NCI-H146 treated with DMSO at 0.1 percent for 48 hours (cell line): ENCODE data around the gene RFX4.

Experiments
- DNase-seq: peaks from one replicate; lab custom pipeline; 2025; ENCODE audit not compliant: unreplicated experiment; lab: John Stamatoyannopoulos, UW

The RFX4 gene

DNA sequence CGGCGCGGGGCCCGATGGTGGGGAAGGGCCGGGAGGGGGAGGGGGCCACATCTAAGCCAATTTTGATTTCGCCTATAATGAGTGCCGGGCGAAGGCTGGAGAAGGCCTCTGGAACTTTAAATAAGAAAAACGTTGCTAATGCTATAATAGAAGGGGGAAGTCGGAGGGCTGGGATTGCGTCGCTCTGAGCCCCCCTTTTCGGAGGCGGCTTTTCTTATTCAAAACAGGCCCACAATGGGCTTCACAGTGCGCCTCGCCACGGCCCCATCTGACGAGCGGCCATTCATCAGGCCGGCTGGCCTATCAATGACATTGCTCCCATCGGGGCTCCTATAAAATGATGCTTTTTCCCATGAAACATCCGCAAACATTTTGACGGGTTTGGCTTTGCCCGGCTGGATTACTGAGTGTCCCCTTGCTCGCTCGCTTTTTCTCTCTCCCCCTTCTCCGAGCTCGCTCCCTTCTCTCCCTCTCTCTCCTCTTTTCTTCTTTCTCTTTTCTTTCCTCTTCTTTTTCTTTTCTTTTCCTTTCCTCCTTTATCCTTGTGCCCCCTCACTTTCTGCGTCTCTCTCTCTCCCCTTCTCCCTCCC, at the start of gene RFX4:
RFX4 (plus strand) TSS at position 364 of the 590 bp plus-strand sequence. CDS start 317 bp downstream, outside the sequence.
- peak; percentile 33 for DNase-seq

GRCh38 chr12:106541201-106541600, 41.6 kb upstream of the RFX4 start:
- no peak for DNase-seq

- no peak for DNase-seq
These were observed 31.4 kb upstream of the RFX4 start for GRCh38 chr12:106551410-106551809.

DNA sequence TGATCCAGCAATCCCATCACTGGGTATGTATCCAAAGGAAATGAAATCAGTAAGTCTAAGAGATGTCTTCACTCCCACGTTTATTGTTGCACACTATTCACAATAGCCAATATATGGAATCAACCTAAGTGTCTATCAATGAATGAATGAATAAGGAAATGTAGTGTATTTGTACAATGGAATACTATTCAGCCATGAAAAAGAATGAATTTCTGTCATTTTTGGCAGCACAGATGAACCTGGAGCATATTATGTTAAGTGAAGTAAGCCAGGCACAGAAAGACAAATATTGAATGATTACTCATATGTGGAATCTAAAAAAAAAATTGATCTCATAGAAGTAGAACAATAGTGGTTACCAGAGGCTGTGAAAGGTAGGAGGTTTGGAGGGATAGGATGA, 30.6 kb upstream of the RFX4 start:
- DNase-seq, result no peak

GRCh38 chr12:106564678-106565329, 18.0 kb upstream of the RFX4 start:
- no peak for DNase-seq

- DNase-seq, result no peak
These were observed 16.0 kb upstream of the RFX4 start for GRCh38 chr12:106566771-106567170.

DNA sequence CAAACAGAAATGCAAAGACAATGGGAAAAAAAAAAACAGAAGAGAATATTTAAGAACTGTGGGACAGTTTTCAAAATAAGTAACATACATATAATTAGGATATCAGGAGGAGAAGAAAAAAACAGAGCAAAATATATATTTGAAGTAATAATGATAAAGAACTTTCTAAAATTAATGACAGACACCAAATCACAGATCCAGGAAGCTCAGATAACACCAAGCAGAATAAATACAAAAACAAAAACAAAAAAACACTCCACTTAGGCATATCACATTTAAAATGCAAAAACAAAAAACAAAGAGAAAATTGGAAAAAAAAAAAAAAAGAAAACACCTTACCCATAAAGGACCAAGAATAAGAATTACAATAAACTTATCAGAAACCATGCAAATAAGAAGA, 9.6 kb upstream of the RFX4 start:
- no peak for DNase-seq

- DNase-seq, result no peak
These were observed 6.0 kb upstream of the RFX4 start for GRCh38 chr12:106576848-106577247.

DNA sequence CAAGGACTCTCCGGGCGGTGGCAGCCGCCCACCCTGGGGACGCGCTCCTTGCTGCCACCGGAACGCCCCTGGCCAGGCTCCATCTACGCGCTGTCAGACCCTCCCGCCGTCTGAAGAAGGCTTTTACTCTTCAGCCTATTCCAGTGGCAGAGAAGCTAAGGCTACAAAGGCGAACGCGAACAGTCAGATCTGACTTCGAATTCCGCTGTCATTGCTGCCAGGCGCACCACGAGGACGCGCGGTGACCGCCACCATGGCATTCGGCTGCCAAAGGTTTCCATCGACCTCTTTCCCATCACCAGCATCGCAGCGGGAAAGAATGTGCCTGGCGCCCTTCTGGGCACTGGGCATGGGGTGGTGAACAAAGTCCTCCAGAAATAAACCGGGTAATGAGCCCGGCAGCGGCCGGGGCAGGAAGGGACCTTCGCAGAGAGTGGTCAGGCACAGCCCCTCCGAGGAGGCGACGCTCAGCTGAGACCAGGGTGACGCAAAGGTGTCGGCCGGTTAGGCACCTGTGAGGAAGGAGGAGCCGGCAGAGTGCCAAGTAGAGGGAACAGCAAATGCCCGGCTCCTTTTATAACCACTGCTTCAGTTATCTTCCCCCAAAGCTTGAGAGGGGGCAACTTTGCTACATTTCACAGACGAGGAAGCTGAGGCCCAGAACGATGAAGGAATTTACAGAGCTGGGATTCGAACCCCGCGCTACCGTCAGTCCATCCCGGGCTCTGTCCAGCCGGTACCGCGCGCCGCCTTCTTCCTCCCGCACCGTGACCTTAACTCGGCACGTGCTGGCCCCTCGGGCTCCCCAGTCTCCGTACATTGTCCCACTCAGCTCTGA, 1.9 kb upstream of the RFX4 start:
- DNase-seq, result peak; percentile 25

- peak; percentile 25 for DNase-seq
These were observed 1.1 kb upstream of the RFX4 start for GRCh38 chr12:106581543-106582248.

DNA sequence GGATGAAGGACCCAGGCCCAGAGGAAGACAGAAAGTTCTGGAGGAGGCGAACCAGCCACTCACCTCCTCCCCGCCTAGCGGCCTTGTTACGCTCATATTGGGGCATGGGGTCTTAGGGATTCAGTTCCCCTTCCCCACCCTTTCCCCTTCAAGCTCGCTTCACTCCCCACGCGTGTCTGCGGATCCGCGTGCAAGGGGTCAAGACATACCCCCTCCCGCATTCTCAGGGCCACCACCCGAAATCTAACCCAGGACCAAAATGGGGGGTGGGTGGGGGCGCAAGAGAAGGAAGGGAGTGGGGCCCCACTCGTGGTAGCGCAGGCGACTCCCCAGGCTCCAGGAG, 584 bp upstream of the RFX4 start:
- no peak for DNase-seq

- peak; percentile 2 for DNase-seq
These were observed 669 bp downstream of the RFX4 start for GRCh38 chr12:106583242-106584103.

GRCh38 chr12:106584104-106585064, 1.6 kb downstream of the RFX4 start:
- DNase-seq, result no peak

GRCh38 chr12:106585105-106585520, 2.3 kb downstream of the RFX4 start:
- no peak for DNase-seq

GRCh38 chr12:106585521-106586277, 2.9 kb downstream of the RFX4 start:
- no peak for DNase-seq

GRCh38 chr12:106586278-106586802, 3.5 kb downstream of the RFX4 start:
- DNase-seq, result no peak

- DNase-seq, result peak; percentile 7
These were observed 4.2 kb downstream of the RFX4 start for GRCh38 chr12:106586803-106587684.
